NT2/D1 (cell line): ENCODE data around the gene DDX3X.
"Not testable (repeated sequence)": the region's sequence is repeated elsewhere in the genome, so short reads cannot be mapped to it uniquely, and the experiment has no call there.

Experiments
- DNase-seq: peaks from one replicate; pipeline ENCODE4 v3.0.0-alpha.2; 2011; ENCODE audit warnings: low read depth, low spot score
- H3K27me3 ChIP-seq: 2 replicates; pipeline ENCODE4 v1.6.0; 2011; ENCODE audit warnings: mild to moderate bottlenecking; ENCODE audit not compliant: insufficient read length, insufficient read depth
- H3K36me3 ChIP-seq: 2 replicates; pipeline ENCODE4 v1.6.1; 2011; ENCODE audit warnings: mild to moderate bottlenecking, low read length, mixed read lengths; ENCODE audit not compliant: insufficient read depth, insufficient read length
- H3K4me1 ChIP-seq: 2 replicates; pipeline ENCODE4 v1.5.1; 2011; ENCODE audit not compliant: insufficient read depth, insufficient read length
- H3K4me3 ChIP-seq: 2 replicates; pipeline ENCODE4 v1.5.1; 2011; ENCODE audit warnings: low read depth; ENCODE audit not compliant: insufficient read length
- H3K9ac ChIP-seq: 2 replicates; pipeline ENCODE4 v1.6.0; 2011; ENCODE audit warnings: low read depth; ENCODE audit not compliant: insufficient read length
- H3K9me3 ChIP-seq: 2 replicates; pipeline ENCODE4 v1.5.1; 2011; ENCODE audit warnings: mild to moderate bottlenecking, low read length; ENCODE audit not compliant: insufficient read depth
- SUZ12 ChIP-seq: IDR thresholded peaks from 2 replicates; pipeline ENCODE4 v1.6.1; 2011; ENCODE audit not compliant: insufficient read length, insufficient read depth; ENCODE audit errors: extremely low read depth
- YY1 ChIP-seq: IDR thresholded peaks from 2 replicates; pipeline ENCODE4 v1.6.1; 2011; ENCODE audit not compliant: insufficient read length, insufficient read depth
- ZNF274 ChIP-seq: IDR thresholded peaks from 2 replicates; pipeline ENCODE4 v1.6.1; 2011; ENCODE audit warnings: mild to moderate bottlenecking, low read depth, low read length

DDX3X gene

DNA sequence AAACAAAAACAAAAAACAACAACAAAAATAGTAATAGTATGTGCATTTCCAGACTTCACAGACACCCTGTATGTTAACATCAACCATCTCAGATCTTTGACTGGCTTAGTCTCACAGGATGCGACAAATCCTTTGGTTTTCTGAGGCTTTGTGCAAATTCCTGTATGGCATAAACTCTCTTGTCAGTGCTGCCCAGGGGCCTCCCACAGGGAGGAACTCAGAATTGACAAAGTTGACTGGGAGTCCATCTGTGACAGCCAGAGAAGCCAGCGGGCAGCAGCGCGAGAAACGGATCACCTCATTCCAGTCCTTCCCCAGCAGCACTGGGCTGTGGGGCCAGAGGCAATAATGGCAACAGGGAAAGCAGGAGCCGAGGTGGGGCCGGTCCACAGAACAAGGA is 19.1 kb upstream of the DDX3X start:
- Histone ChIP-seq H3K27me3 (no peaks in the 10 kb centered on the region), H3K4me3 (no peak overlapping the region), H3K9me3 (no peaks in the 10 kb centered on the region), H3K9ac (peak overlapping the region; percentile 32), H3K4me1 (peaks cover 2% of the 10 kb centered on the region), H3K36me3 (no peaks in the 10 kb centered on the region)
- TF ChIP-seq YY1 (no peak), ZNF274 (no peak), SUZ12 (no peak)
- no peak for DNase-seq

GRCh38 chrX:41316266-41316665 is 17.7 kb upstream of the DDX3X start:
- not testable (repeated sequence) for H3K9me3 ChIP-seq, H3K4me1 ChIP-seq, H3K4me3 ChIP-seq, DNase-seq, H3K27me3 ChIP-seq, H3K9ac ChIP-seq, H3K36me3 ChIP-seq

DNA sequence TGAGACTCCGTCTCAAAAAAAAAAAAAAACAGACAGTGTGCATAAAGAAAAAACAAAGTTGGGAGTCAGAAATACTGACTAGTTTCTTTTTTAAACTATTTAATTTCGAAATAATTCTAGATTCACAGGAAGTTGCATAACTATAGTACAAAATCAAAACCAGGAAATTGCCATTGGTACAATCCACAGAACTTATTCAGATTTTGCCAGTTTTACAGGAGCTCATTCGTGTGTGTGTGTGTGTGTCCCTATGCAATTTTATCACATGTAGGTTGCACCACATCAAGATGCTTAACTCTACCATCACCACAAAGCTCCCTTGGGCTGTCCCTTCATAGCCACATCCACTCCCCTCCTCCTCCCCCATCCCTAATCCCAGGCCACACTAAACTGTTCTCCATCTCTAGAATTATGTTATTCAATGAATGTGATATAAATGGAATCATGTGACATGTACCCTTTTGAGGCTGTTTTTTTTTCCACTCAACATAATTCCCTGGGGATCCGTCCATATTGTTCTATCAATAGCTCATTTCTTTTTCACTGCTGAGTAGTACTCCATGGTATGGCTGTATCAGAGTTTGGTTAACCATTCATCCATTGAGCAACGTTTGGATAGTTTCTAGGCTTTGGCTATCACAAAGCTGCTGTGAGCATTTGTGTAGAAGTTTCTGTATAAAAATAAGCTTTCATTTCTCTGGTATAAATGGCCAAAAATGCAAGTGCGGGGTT is 16.3 kb upstream of the DDX3X start:
- Histone ChIP-seq H3K4me3 (no peak overlapping the region), H3K36me3 (no peaks in the 10 kb centered on the region), H3K9me3 (no peaks in the 10 kb centered on the region), H3K4me1 (peaks cover 2% of the 10 kb centered on the region), H3K9ac (no peak overlapping the region), H3K27me3 (no peaks in the 10 kb centered on the region)
- DNase-seq: no peak
- TF ChIP-seq SUZ12: no peak
- TF ChIP-seq ZNF274: no peak
- TF ChIP-seq YY1: no peak

GRCh38 chrX:41320393-41320792 is 13.6 kb upstream of the DDX3X start:
- H3K4me3 ChIP-seq: no peak overlapping the region
- no peaks in the 10 kb centered on the region for H3K36me3 ChIP-seq
- DNase-seq: no peak
- H3K4me1 ChIP-seq: no peaks in the 10 kb centered on the region
- no peak overlapping the region for H3K9ac ChIP-seq
- H3K27me3 ChIP-seq: no peaks in the 10 kb centered on the region
- H3K9me3 ChIP-seq: no peaks in the 10 kb centered on the region
- TF ChIP-seq ZNF274 (no peak), SUZ12 (no peak), YY1 (no peak)

GRCh38 chrX:41322821-41323603 is 10.9 kb upstream of the DDX3X start:
- Histone ChIP-seq H3K9ac (no peak overlapping the region), H3K4me3 (no peak overlapping the region), H3K4me1 (no peaks in the 10 kb centered on the region), H3K9me3 (no peaks in the 10 kb centered on the region), H3K27me3 (no peaks in the 10 kb centered on the region), H3K36me3 (no peaks in the 10 kb centered on the region)
- DNase-seq: no peak
- TF ChIP-seq ZNF274: no peak
- no peak for TF ChIP-seq YY1

DNA sequence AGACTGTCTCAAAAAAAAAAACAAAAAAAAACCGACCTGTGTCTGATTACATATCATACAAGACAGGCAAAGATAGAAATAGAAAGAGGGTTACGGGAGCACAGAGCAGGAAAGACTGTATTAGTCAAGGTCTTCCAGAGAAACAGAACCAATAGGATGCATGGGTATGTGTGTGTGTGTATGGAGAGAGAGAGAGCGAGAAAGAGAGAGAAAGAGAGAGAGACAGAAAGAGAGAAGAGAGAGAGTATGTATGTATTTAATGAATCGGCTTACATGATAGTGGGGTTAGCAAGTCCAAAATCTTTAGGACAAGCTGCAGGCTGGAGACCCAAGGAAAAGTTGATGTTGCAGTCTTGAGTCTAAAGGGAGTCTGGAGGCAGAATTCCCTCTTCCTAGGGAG is 7.5 kb upstream of the DDX3X start:
- Histone ChIP-seq H3K36me3 (no peaks in the 10 kb centered on the region), H3K27me3 (peaks cover under 1% of the 10 kb centered on the region), H3K9ac (no peak overlapping the region), H3K9me3 (no peaks in the 10 kb centered on the region), H3K4me1 (peaks cover 2% of the 10 kb centered on the region), H3K4me3 (no peak overlapping the region)
- no peak for DNase-seq
- no peak for TF ChIP-seq SUZ12
- no peak for TF ChIP-seq YY1
- no peak for TF ChIP-seq ZNF274

DNA sequence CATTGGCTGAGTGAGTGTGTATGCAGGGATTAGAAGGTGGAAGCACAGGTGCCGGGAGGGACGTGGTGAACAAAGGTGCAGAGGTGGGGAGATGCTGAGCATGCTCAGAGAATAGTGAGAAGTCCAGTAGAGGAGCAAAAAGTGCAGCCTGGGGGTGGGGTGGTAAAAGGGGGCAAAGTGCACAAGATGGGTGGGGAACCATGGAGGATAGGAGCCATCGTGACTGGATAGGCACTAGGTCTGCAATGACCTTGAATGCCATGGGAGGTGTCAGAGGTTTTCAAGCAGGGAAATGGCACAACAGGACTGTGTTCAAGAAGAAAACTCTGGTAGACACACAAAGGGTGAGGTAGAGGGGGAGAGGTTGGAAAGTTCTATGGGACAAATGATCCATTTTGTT is 6.6 kb upstream of the DDX3X start:
- Histone ChIP-seq H3K4me1 (peaks cover 2% of the 10 kb centered on the region), H3K9ac (no peak overlapping the region), H3K36me3 (no peaks in the 10 kb centered on the region), H3K27me3 (peaks cover 9% of the 10 kb centered on the region), H3K4me3 (no peak overlapping the region), H3K9me3 (no peaks in the 10 kb centered on the region)
- TF ChIP-seq ZNF274 (no peak), SUZ12 (no peak), YY1 (no peak)
- no peak for DNase-seq

DNA sequence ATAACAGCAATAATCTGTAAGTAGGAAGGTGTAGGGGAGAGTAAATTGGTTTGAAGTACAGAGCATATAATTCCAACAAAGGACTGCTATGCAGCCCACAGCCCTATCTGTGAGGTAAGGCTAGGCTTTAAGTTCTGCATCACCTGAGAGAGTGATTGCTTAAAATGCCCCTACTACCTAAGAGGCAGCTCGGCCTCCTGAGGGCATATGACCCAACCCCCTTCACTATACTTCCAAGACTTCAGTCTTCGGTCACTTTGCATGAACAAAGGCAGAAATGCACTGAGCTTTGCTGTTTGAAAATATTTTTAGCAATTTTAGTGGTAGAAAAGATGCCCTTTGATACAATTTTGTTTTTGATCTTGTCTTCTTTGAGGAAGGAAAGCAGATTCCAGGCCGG is 4.9 kb upstream of the DDX3X start:
- H3K9ac ChIP-seq: no peak overlapping the region
- no peaks in the 10 kb centered on the region for H3K36me3 ChIP-seq
- H3K9me3 ChIP-seq: no peaks in the 10 kb centered on the region
- TF ChIP-seq YY1: no peak
- TF ChIP-seq ZNF274: no peak
- no peak for TF ChIP-seq SUZ12
- no peak overlapping the region for H3K4me3 ChIP-seq
- peaks cover 2% of the 10 kb centered on the region for H3K4me1 ChIP-seq
- H3K27me3 ChIP-seq: peaks cover 11% of the 10 kb centered on the region
- DNase-seq: no peak
